Ishikawa (cell line): ENCODE measurements around the gene RNF114.

ENCODE experiments used
- CEBPB ChIP-seq: IDR thresholded peaks from 2 replicates; pipeline ENCODE4 v1.6.1; 2012
- CREB1 ChIP-seq: IDR thresholded peaks from 2 replicates; pipeline ENCODE4 v1.6.1; 2012; ENCODE audit warnings: low read depth
- EGR1 ChIP-seq: IDR thresholded peaks from 2 replicates; pipeline ENCODE4 v1.6.1; 2012
- EP300 ChIP-seq: IDR thresholded peaks from 2 replicates; pipeline ENCODE4 v1.6.1; 2012; ENCODE audit warnings: borderline replicate concordance
- FOXM1 ChIP-seq: IDR thresholded peaks from 2 replicates; pipeline ENCODE4 v1.6.1; 2012; ENCODE audit warnings: low read depth, borderline replicate concordance
- MAX ChIP-seq: IDR thresholded peaks from 2 replicates; pipeline ENCODE4 v1.6.1; 2012
- NFIC ChIP-seq: IDR thresholded peaks from 2 replicates; pipeline ENCODE4 v1.6.1; 2012
- RAD21 ChIP-seq: IDR thresholded peaks from 2 replicates; pipeline ENCODE4 v1.6.1; 2012; ENCODE audit warnings: low read depth
- REST ChIP-seq: IDR thresholded peaks from 2 replicates; pipeline ENCODE4 v1.6.1; 2012; ENCODE audit warnings: low read depth, mild to moderate bottlenecking
- TAF1 ChIP-seq: IDR thresholded peaks from 2 replicates; pipeline ENCODE4 v1.6.1; 2012; ENCODE audit warnings: low read depth, mild to moderate bottlenecking
- TCF12 ChIP-seq: IDR thresholded peaks from 2 replicates; pipeline ENCODE4 v1.6.1; 2012; ENCODE audit warnings: low read depth
- TEAD4 ChIP-seq: IDR thresholded peaks from 2 replicates; pipeline ENCODE4 v1.6.1; 2012
- USF1 ChIP-seq: IDR thresholded peaks from 2 replicates; pipeline ENCODE4 v1.6.1; 2012
- YY1 ChIP-seq: IDR thresholded peaks from 2 replicates; pipeline ENCODE4 v1.6.1; 2012; ENCODE audit warnings: low read depth
- ZBTB7A ChIP-seq: IDR thresholded peaks from 2 replicates; pipeline ENCODE4 v1.6.1; 2012; ENCODE audit warnings: low read depth

Gene RNF114

GRCh38 chr20:49935746-49936152 lies 448 bp upstream of the RNF114 start:
- no peak for TF ChIP-seq RAD21
- no peak for TF ChIP-seq FOXM1
- TF ChIP-seq TCF12, result no peak
- TF ChIP-seq YY1, result no peak
- TF ChIP-seq ZBTB7A, result no peak
- no peak for TF ChIP-seq TAF1
- no peak for TF ChIP-seq MAX
- TF ChIP-seq CREB1, result no peak
- no peak for TF ChIP-seq EP300
- no peak for TF ChIP-seq REST
- TF ChIP-seq EGR1, result no peak
- no peak for TF ChIP-seq TEAD4
- no peak for TF ChIP-seq CEBPB
- TF ChIP-seq NFIC, result no peak

GRCh38 chr20:49937027-49937929 lies 1.1 kb downstream of the RNF114 start:
- TF ChIP-seq REST (no peak), CEBPB (no peak), NFIC (no peak), EP300 (no peak), EGR1 (no peak), YY1 (0 out of 2 replicates have a peak, but pooled peaks have one; percentile 41), TEAD4 (no peak)

GRCh38 chr20:49938173-49939163 lies 2.3 kb downstream of the RNF114 start:
- TF ChIP-seq CEBPB, result no peak
- no peak for TF ChIP-seq TCF12
- no peak for TF ChIP-seq TAF1
- TF ChIP-seq FOXM1, result no peak
- no peak for TF ChIP-seq ZBTB7A
- no peak for TF ChIP-seq MAX

GRCh38 chr20:49941456-49941855 lies 5.3 kb downstream of the RNF114 start:
- TF ChIP-seq USF1, result no peak
- no peak for TF ChIP-seq CREB1
- TF ChIP-seq TEAD4, result no peak
- TF ChIP-seq ZBTB7A, result no peak
- no peak for TF ChIP-seq EGR1
- TF ChIP-seq TAF1, result no peak
- no peak for TF ChIP-seq FOXM1
- TF ChIP-seq YY1, result no peak
- no peak for TF ChIP-seq CEBPB
- no peak for TF ChIP-seq TCF12
- TF ChIP-seq MAX, result no peak
- TF ChIP-seq EP300, result no peak
- no peak for TF ChIP-seq RAD21
- no peak for TF ChIP-seq NFIC
- TF ChIP-seq REST, result no peak
